Fibroblast of pulmonary artery (primary cell): ENCODE results near the gene OTOF.

Experiments used
- DNase-seq: peaks from one replicate; pipeline ENCODE4 v3.0.0-alpha.2; 2010; ENCODE audit warnings: low read depth
- H3K4me3 ChIP-seq: replicated peaks from 2 replicates; pipeline ENCODE4 v1.5.1; 2011; ENCODE audit warnings: low read depth, mild to moderate bottlenecking, control low read depth, low read length, moderate library complexity
- CTCF ChIP-seq: IDR thresholded peaks from 2 replicates; pipeline ENCODE4 v1.5.1; 2011; ENCODE audit warnings: mild to moderate bottlenecking, control low read depth, low read length, inconsistent platforms; ENCODE audit errors: missing control alignments

Gene OTOF

GRCh38 chr2:26477126-26477910, 606 bp downstream of the OTOF start:
- TF ChIP-seq CTCF = no peak
- no peak overlapping the region for H3K4me3 ChIP-seq
- DNase-seq = no peak

- H3K4me3 ChIP-seq = no peak overlapping the region
- no peak for DNase-seq
- TF ChIP-seq CTCF = no peak
Measured at GRCh38 chr2:26475832-26476501, 2.0 kb downstream of the OTOF start.

- TF ChIP-seq CTCF = no peak
- no peak for DNase-seq
Measured at GRCh38 chr2:26475037-26475436, 2.9 kb downstream of the OTOF start.

GRCh38 chr2:26474261-26474785, 3.6 kb downstream of the OTOF start:
- no peak for DNase-seq
- TF ChIP-seq CTCF = no peak
- H3K4me3 ChIP-seq = no peak overlapping the region

More at GRCh38 chr2:26475037-26475436, 2.9 kb downstream of the OTOF start:
- no peak overlapping the region for H3K4me3 ChIP-seq

GRCh38 chr2:26473796-26474195, 4.1 kb downstream of the OTOF start:
- no peak overlapping the region for H3K4me3 ChIP-seq
- no peak for TF ChIP-seq CTCF

GRCh38 chr2:26472821-26473655, 4.9 kb downstream of the OTOF start:
- no peak for DNase-seq
- no peak for TF ChIP-seq CTCF
- H3K4me3 ChIP-seq = no peak overlapping the region

More at GRCh38 chr2:26473796-26474195, 4.1 kb downstream of the OTOF start:
- no peak for DNase-seq
